AG10803 (cell line): ENCODE results near the gene RFXANK.
"Not testable (repeated sequence)": the region's sequence is repeated elsewhere in the genome, so short reads cannot be mapped to it uniquely, and the experiment has no call there.

Experiments used
- DNase-seq: peaks from one replicate; pipeline ENCODE4 v3.0.0; 2010; ENCODE audit warnings: low read depth
- H3K4me3 ChIP-seq: 2 replicates; pipeline ENCODE4 v1.5.1; 2011; ENCODE audit warnings: mild to moderate bottlenecking, low read length, control low read depth
- CTCF ChIP-seq: conservative IDR thresholded peaks from 2 replicates; pipeline ENCODE4 v1.5.1; 2011; ENCODE audit warnings: mild to moderate bottlenecking, low read length, control low read depth, inconsistent platforms

Gene RFXANK

GRCh38 chr19:19192078-19192882 lies at the start of gene RFXANK, which contains the start of gene BORCS8:
TSS of gene RFXANK (plus strand) at chr19:19192258. CDS start at chr19:19193947, 1,689 bp downstream.
TSS of gene BORCS8 (minus strand) at chr19:19192152. CDS start at chr19:19192117, 35 bp downstream.
- no peak for TF ChIP-seq CTCF
- H3K4me3 ChIP-seq = peak within 1 kb of the TSS; percentile 99
- DNase-seq = peak; percentile 98

DNA sequence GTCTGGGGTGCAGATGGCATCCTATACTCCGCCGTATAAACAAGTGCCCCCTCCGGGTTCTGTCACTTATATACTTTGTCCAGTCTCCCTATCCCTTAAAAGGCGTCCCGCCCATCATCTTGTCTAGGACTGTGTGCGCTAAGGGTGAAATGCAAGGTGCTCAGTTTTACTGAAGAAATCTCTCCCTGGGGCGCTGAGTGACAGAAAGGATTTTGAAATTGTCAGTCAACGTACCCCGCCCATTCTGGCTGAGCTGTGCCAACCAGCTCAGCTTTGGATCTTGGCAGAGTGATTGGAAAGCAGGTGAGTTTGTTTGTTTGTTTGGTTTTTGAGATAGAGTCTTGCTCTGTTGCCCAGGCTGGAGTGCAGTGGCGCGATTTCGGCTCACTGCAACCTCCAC lies 49.7 kb upstream of the RFXANK start:
- no peak overlapping the region for H3K4me3 ChIP-seq
- DNase-seq = no peak
- TF ChIP-seq CTCF = no peak

GRCh38 chr19:19145281-19145680 lies 46.8 kb upstream of the RFXANK start:
- H3K4me3 ChIP-seq = no peak overlapping the region
- no peak for TF ChIP-seq CTCF
- no peak for DNase-seq

DNA sequence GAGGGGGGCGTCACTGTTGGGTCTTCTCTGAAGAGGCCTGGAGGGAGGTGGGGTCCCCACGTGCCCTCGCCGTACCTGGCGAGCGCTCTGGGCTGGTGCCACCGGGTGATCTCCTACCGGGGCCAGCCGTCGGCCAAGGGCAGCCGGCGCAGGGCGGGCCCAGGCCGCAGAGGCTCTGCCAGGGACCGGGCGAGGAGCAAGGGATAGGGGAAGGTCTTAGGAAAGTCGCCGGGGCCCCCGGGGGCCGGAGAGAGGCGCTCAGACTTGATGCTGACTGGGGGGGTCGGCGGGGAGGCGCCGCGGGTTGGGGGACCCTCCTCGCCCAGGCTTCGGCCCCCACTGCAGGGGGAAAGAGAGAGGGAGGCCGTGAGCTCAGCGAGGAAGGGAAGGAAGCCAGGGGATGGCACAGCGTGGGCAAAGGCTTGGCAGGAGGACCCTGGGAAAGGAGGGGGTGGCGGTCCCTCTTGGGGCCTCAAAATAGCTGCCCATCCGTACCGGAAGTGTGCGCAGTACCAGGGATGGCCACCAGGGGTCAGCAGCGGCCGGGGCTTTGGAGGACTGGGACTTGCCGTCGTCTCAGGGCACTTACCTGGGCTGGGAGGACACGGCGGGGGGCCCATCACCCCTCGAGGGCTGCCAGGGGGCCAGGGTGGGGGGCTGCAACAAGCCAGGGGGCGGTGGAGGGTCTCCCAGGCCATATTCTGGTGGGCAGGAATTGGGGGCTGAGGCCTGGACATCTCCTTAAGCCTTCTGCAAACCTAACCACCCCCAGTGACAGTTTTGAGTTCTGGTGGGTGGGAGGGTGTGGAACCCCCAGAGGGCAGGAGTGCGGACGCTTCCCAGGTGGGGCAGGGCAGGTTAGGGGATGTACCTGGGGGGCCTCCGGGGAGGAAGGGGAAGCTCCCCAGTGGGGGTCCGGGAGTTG lies 46.1 kb upstream of the RFXANK start:
- TF ChIP-seq CTCF = peak; percentile 83
- peak; percentile 46 for DNase-seq
- no peak overlapping the region for H3K4me3 ChIP-seq

DNA sequence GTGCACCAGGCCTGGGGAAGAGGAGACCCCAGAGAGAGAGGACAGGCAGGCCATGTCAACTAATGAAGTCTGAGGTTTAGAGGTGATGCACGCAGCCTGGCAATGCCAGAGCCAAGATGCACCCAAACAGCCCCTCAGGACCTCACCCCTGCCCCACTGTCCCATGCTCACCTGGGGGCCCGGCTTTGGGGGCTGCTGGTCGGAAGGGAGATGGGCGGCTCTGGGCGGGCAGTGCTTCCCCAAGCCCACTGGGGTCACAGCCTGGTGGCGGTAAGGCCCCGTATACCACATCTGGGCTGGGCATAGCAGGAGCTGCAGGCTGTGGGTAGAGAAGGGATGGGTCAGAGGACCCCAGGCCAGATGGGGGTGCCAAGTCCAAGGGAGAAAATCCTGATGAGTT lies 45.2 kb upstream of the RFXANK start:
- H3K4me3 ChIP-seq = no peak overlapping the region
- no peak for DNase-seq
- TF ChIP-seq CTCF = no peak

DNA sequence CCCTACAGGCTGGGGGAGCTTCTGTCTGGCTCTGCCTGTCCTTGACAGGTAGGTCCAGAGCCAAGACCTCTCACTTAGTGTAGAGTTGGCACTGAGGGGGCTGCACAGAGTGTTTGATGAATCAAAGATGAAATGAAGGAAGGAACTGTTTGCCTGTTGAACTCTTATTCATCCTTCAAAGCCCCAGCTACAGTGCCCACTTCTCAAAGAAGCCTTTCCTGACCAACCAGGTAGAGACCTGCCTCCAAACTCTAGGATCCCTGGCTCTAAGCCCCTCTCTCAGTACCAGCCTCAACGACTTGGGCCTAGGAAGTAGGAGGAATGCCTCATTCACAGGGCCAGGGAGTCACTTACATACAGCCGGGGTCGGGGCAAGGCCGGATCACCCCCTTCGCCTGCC lies 44.7 kb upstream of the RFXANK start:
- no peak for DNase-seq
- TF ChIP-seq CTCF = no peak
- H3K4me3 ChIP-seq = no peak overlapping the region

GRCh38 chr19:19148504-19148903 lies 43.6 kb upstream of the RFXANK start:
- H3K4me3 ChIP-seq, DNase-seq: not testable (repeated sequence)
